Endothelial cell of umbilical vein (primary cell): ENCODE measurements around the gene ZNF365. TPM values are rescaled to one million over a fixed set of nuclear protein-coding genes. Genes with fewer than 3 reads are reported as not detected.

Experiments
- BruUV-seq: library from RNA; stranded (reverse); fragments of 400-500 nt; replicated peaks from 2 replicates; lab custom pipeline; 2021; lab: Mats Ljungman, UMichigan
- CTCF ChIA-PET: fragments of 300-600, 350-600 bp; sonication (Branson Sonifier 250); formaldehyde crosslinking; loops from one replicate; lab custom pipeline; 2021; ENCODE audit warnings: antibody characterized with exemption, inconsistent platforms; lab: Charles Lee
- POLR2A ChIA-PET: fragments of 300-600, 350-600 bp; sonication (Branson Sonifier 250); formaldehyde crosslinking; loops from one replicate; lab custom pipeline; 2021; ENCODE audit warnings: antibody characterized with exemption, inconsistent platforms; lab: Charles Lee
- DNase-seq: peaks from one replicate; pipeline ENCODE4 v3.0.0-alpha.2; 2011; ENCODE audit warnings: low read depth, low spot score
- FAIRE-seq: peaks from 2 replicates; lab custom pipeline; 2011; peaks lifted over from hg19 to GRCh38; lab: Jason Lieb, UNC
- H2AFZ ChIP-seq: 2 replicates; pipeline ENCODE4 v1.6.0; 2012; ENCODE audit warnings: low read depth, low read length, control low read depth, inconsistent platforms
- H3K27ac ChIP-seq: 2 replicates; pipeline ENCODE4 v1.5.1; 2011; ENCODE audit warnings: low read depth, mild to moderate bottlenecking, control low read depth, low read length, moderate library complexity; ENCODE audit not compliant: insufficient read depth
- H3K27me3 ChIP-seq, 2 experiments: 2 replicates each; pipeline versions ENCODE4 v1.6.0 to v1.6.1; 2011; ENCODE audit warnings: low read length in 2 of 2, mixed read lengths in 1 of 2; ENCODE audit not compliant: control insufficient read depth in 2 of 2, insufficient read depth in 2 of 2
- H3K36me3 ChIP-seq, 2 experiments: 2 replicates in 1 of 2; 3 replicates in 1 of 2; pipeline ENCODE4 v1.5.1; 2011; ENCODE audit warnings: low read length in 2 of 2, mild to moderate bottlenecking in 1 of 2, moderate library complexity in 1 of 2; ENCODE audit not compliant: control insufficient read depth in 2 of 2, insufficient read depth in 2 of 2; ENCODE audit errors: extremely low read depth in 1 of 2
- H3K4me1 ChIP-seq: 3 replicates; pipeline ENCODE4 v1.5.1; 2011; ENCODE audit warnings: mild to moderate bottlenecking, low read length; ENCODE audit not compliant: control insufficient read depth, insufficient read depth; ENCODE audit errors: extremely low read depth
- H3K4me2 ChIP-seq: 2 replicates; pipeline ENCODE4 v1.6.1; 2011; ENCODE audit warnings: low read length, control low read depth, mixed read lengths; ENCODE audit not compliant: insufficient read depth
- H3K4me3 ChIP-seq, 3 experiments: fragments of 200-600 bp in 1 of 3; sonication (generic), shearing (Covaris generic) in 1 of 3; replicated peaks in 1 of 3; 2 replicates each; pipeline ENCODE4 v1.5.1; 2011 to 2016; ENCODE audit warnings: control low read depth in 3 of 3, low read length in 3 of 3, mild to moderate bottlenecking in 2 of 3, inconsistent platforms in 1 of 3, low read depth in 1 of 3, moderate library complexity in 1 of 3; ENCODE audit not compliant: insufficient read depth in 1 of 3
- H3K79me2 ChIP-seq: 2 replicates; pipeline ENCODE4 v1.6.0; 2012; ENCODE audit warnings: low read length, inconsistent platforms; ENCODE audit not compliant: control insufficient read depth, insufficient read depth
- H3K9ac ChIP-seq: replicated peaks from 2 replicates; pipeline ENCODE3; 2011; ENCODE audit warnings: low read length, control low read depth; ENCODE audit not compliant: insufficient read depth; ENCODE audit errors: extremely low read depth
- H3K9me1 ChIP-seq: replicated peaks from 3 replicates; pipeline ENCODE4 v1.6.0; 2011; ENCODE audit warnings: mild to moderate bottlenecking, low read length; ENCODE audit not compliant: control insufficient read depth, insufficient read depth; ENCODE audit errors: extremely low read depth
- H3K9me3 ChIP-seq: replicated peaks from 2 replicates; pipeline ENCODE4 v1.5.1; 2012; ENCODE audit warnings: low read length, inconsistent platforms; ENCODE audit not compliant: control insufficient read depth, insufficient read depth
- H4K20me1 ChIP-seq: replicated peaks from 2 replicates; pipeline ENCODE3; 2011; ENCODE audit warnings: mild to moderate bottlenecking, low read length; ENCODE audit not compliant: control insufficient read depth, insufficient read depth; ENCODE audit errors: extremely low read depth
- CTCF ChIP-seq, 2 donors: IDR thresholded peaks; 1 replicate in 1 of 2; 2 replicates in 1 of 2; pipeline ENCODE4 v1.5.1; 2011; ENCODE audit warnings: low read length in 2 of 2, mild to moderate bottlenecking in 2 of 2, moderate library complexity in 2 of 2, control low read depth in 1 of 2, inconsistent platforms in 1 of 2, low read depth in 1 of 2; ENCODE audit not compliant: insufficient read depth in 1 of 2; ENCODE audit errors: extremely low read depth in 1 of 2
- EZH2 ChIP-seq: IDR thresholded peaks from 2 replicates; pipeline ENCODE4 v1.6.1; 2012; ENCODE audit warnings: borderline replicate concordance, low read depth, mild to moderate bottlenecking, moderate library complexity, low read length, inconsistent platforms; ENCODE audit not compliant: severe bottlenecking
- FOS ChIP-seq: IDR thresholded peaks from 2 replicates; pipeline ENCODE4 v1.6.1; 2011; ENCODE audit warnings: mild to moderate bottlenecking, low read length, moderate library complexity, borderline replicate concordance; ENCODE audit not compliant: insufficient read depth
- GATA2 ChIP-seq: IDR thresholded peaks from 2 replicates; pipeline ENCODE4 v1.7.0; 2011; ENCODE audit warnings: low read depth, mild to moderate bottlenecking, moderate library complexity, mixed read lengths, low read length; ENCODE audit not compliant: insufficient read length, insufficient read depth
- JUN ChIP-seq: IDR thresholded peaks from 2 replicates; pipeline ENCODE4 v1.6.1; 2011; ENCODE audit warnings: borderline replicate concordance, low read depth; ENCODE audit not compliant: insufficient read length, insufficient read depth
- MYC ChIP-seq: IDR thresholded peaks from one replicate; pipeline ENCODE4 v1.6.1; 2011; ENCODE audit warnings: mild to moderate bottlenecking, low read depth, low read length
- POLR2A ChIP-seq: IDR thresholded peaks from 2 replicates; pipeline ENCODE4 v1.6.1; 2012; ENCODE audit warnings: low read depth, mild to moderate bottlenecking, control low read depth, low read length
- POLR2AphosphoS5 ChIP-seq: IDR thresholded peaks from 2 replicates; pipeline ENCODE4 v1.6.1; 2012; ENCODE audit warnings: low read depth, mild to moderate bottlenecking, control low read depth, low read length, moderate library complexity; ENCODE audit not compliant: insufficient read depth
- dilution Hi-C: fragments of 300-500 bp; cut with MboI; formaldehyde crosslinking; loops from one replicate; pipeline ENCODE4 v1.15.0; 2019; ENCODE audit warnings: low sequenced_read_pairs; ENCODE audit not compliant: extremely low pct_ligation_motif_present
- intact Hi-C: fragments of 100-400 bp; cut with micrococcal nuclease; formaldehyde crosslinking; loops from one replicate; pipeline ENCODE4 v1.10.0; 2022
- polyA plus RNA-seq, 4 experiments: library from polyadenylated mRNA; depleted of rRNA in 3 of 4; stranded (reverse) in 3 of 4; unstranded in 1 of 4; fragments of >200 nt; gene quantifications; 2 replicates each; pipeline versions ENCODE4 v1.2.1 to v1.2.3, GENCODE V29; 2011 to 2012; ENCODE audit warnings: missing spikeins in 1 of 4
- total RNA-seq: library from RNA; stranded (reverse); gene quantifications from 2 replicates; pipeline ENCODE4 v1.2.3, GENCODE V29; 2021
- TF ChIP-seq, protein P1 (sequence below): IDR thresholded peaks from 2 replicates; pipeline ENCODE4 v1.6.1; 2011; ENCODE audit not compliant: insufficient read depth, insufficient read length

The ZNF365 gene
- total and polyA plus RNA-seq, 2 donors (not counting 3 experiments of a cell fraction or from before 2014, with no cell fraction given): 1.3 to 2.9 TPM

DNA sequence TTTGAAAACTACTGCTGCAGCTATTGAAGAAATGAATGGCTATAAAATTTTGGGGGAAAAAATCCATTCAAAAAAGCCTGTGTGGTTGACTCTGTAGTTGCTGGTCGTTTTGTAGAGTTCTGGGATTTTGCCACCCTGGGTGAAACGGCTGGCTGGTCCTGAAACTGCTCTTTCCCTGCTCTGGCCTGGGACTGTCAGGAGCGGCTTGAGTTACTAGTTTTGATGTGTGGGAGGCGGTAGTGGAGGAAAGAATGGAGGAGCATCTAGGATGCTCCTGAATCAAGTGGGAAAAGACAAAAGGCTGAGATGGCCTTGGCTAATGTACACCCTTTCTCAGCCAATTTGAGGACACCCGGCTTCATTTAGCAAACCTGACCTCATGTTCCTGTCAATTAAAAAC is 72.5 kb downstream of the ZNF365 start:
- intact Hi-C loops (no loop called here), dilution Hi-C loops (no loop called here)
- H3K4me2 ChIP-seq: no peak overlapping the region
- no peaks in the 10 kb centered on the region for H4K20me1 ChIP-seq
- H3K9ac ChIP-seq: no peak overlapping the region
- no peak overlapping the region for H2AFZ ChIP-seq
- FAIRE-seq (no peak), DNase-seq (no peak)
- no peaks in the 10 kb centered on the region for H3K79me2 ChIP-seq
- TF ChIP-seq GATA2 (no peak), CTCF (IDR thresholded peaks at IDR 0.05; ENCODE audit: extremely low read depth in 1 of 2, insufficient read depth in 1 of 2, low read depth in 1 of 2, low read length in 2 of 2) (no peak), EZH2 (no peak), FOS (no peak), POLR2A (no peak), POLR2AphosphoS5 (no peak), JUN (no peak), MYC (no peak)
- TF ChIP-seq, protein P1, sequence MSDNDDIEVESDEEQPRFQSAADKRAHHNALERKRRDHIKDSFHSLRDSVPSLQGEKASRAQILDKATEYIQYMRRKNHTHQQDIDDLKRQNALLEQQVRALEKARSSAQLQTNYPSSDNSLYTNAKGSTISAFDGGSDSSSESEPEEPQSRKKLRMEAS: no peak
- POLR2A ChIA-PET: no interaction called here
- no peaks in the 10 kb centered on the region for H3K9me3 ChIP-seq
- no peaks in the 10 kb centered on the region for H3K27me3 ChIP-seq
- CTCF ChIA-PET: interaction anchor here (0.9 to 1.3 kb wide), 2 partner anchors 12 to 37 kb away, joined by 3 read pairs; no protein-coding TSS in a partner anchor
- no peaks in the 10 kb centered on the region for H3K36me3 ChIP-seq
- no TSS peak for BruUV-seq
- no peak overlapping the region for H3K27ac ChIP-seq
- no peak overlapping the region for H3K4me3 ChIP-seq
- H3K4me1 ChIP-seq: peaks cover 15% of the 10 kb centered on the region
- H3K9me1 ChIP-seq: no peaks in the 10 kb centered on the region
